GM12875 (cell line): ENCODE measurements around the gene POMGNT2.

Experiments used
- H3K4me3 ChIP-seq: one replicate; pipeline ENCODE4 v1.5.1; 2011; ENCODE audit warnings: low read depth, low read length, control low read depth
- TF ChIP-seq, protein P1 (sequence below): IDR thresholded peaks from 2 replicates; pipeline ENCODE4 v1.5.1; 2011; ENCODE audit warnings: low read depth, mild to moderate bottlenecking, control low read depth, inconsistent platforms, low read length, moderate library complexity, borderline replicate concordance; ENCODE audit not compliant: insufficient read depth

POMGNT2 gene

DNA sequence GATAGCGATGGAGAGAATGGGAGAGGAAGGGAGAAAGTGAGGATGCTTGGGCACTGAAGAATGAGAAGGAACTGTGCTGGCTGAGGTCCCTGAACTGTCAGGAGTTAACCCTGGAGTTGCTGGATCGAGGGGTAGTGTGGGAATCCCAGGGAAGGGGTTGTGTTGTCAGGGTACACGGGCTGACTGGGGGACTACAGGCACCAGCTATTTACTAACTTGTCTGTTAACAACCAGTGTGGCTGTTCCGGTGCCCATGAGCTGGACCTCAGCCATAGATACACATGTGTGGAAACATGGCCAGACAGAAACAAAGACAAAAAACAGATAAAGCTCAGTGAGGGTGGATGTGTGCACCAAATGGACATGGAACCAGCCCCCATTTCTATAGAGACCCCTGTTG lies 71.7 kb downstream of the POMGNT2 start:
- H3K4me3 ChIP-seq: no peak overlapping the region
- TF ChIP-seq, protein P1, sequence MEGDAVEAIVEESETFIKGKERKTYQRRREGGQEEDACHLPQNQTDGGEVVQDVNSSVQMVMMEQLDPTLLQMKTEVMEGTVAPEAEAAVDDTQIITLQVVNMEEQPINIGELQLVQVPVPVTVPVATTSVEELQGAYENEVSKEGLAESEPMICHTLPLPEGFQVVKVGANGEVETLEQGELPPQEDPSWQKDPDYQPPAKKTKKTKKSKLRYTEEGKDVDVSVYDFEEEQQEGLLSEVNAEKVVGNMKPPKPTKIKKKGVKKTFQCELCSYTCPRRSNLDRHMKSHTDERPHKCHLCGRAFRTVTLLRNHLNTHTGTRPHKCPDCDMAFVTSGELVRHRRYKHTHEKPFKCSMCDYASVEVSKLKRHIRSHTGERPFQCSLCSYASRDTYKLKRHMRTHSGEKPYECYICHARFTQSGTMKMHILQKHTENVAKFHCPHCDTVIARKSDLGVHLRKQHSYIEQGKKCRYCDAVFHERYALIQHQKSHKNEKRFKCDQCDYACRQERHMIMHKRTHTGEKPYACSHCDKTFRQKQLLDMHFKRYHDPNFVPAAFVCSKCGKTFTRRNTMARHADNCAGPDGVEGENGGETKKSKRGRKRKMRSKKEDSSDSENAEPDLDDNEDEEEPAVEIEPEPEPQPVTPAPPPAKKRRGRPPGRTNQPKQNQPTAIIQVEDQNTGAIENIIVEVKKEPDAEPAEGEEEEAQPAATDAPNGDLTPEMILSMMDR: no peak

- TF ChIP-seq, protein P1: no peak
- no peak overlapping the region for H3K4me3 ChIP-seq
These were observed 72.9 kb downstream of the POMGNT2 start for GRCh38 chr3:43032646-43033628.

GRCh38 chr3:43031889-43032545 lies 73.9 kb downstream of the POMGNT2 start:
- TF ChIP-seq, protein P1: no peak
- no peak overlapping the region for H3K4me3 ChIP-seq

DNA sequence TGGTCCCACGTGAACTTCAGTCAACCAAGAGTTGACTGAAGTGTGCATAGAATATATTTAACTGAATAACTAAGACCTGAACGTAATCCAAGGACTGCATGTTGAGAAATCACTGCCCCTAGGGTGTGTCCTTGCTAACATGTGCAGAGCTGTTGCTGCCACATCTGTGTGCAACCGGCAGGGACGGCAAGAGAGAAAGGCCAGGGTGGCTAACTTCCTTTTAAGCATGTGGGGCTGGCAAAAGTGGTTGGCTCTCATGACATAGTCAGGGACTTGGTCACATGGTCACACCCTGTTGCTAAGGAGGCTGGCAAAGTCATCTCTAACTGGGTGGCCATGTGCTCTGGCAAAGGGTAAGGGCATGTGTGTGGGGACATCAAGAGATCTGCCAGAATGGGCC lies 74.4 kb downstream of the POMGNT2 start:
- TF ChIP-seq, protein P1: no peak
- H3K4me3 ChIP-seq: no peak overlapping the region

DNA sequence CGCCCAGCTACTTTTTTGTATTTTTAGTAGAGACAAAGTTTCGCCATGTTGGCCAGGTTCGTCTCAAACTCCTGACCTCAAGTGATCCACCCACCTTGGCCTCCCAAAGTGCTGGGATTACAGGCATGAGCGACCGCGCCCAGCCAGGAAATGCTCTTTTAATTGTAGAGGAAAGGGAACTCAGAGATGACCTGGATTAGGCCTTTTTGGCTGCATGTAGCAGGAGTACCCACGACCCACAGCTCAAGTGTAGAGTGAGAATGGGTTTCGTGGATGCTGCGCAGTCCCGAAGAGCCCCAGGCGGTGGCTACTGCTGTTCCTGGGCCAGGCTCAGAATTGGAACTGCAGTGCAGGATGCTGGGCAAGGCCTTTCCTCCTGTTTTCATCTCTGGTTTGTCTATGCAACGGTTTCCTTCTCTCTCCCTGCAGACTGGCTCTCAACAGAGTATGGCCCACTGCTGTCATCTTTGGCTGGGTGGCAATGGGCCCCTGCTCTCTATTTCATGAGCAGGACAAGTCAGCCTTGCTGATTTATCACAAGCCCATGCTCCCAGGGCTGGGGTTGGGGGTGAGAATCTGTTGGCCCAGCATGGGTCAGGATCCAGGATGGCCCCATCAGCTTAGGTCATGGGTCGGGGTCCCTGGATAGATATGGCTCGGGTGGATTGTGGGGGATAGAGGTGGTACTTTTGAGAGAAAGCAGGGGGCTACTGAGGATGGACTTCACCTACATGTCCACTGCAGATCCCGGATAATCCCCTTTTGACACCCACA lies 75.5 kb downstream of the POMGNT2 start:
- TF ChIP-seq, protein P1: no peak
- H3K4me3 ChIP-seq: no peak overlapping the region
